Measurements from ENCODE around the gene SLC45A1. TPM values are rescaled to one million over a fixed set of nuclear protein-coding genes. Genes with fewer than 3 reads are reported as not detected.

Gene SLC45A1
- total and polyA plus RNA-seq, 9 of the 15 experiments (the other 6 are each of a cell fraction or from before 2014, with no cell fraction given) = not detected

- TF ChIP-seq ZEB2 (IDR thresholded peaks at IDR 0.05) (no peak), ARID3B (CRISPR knock-in tag; IDR thresholded peaks at IDR 0.05; ENCODE audit: borderline replicate concordance) (no peak), BRF1 (IDR thresholded peaks at IDR 0.05; ENCODE audit: borderline replicate concordance, extremely low read depth, insufficient read length) (no peak), NFXL1 (CRISPR knock-in tag; IDR thresholded peaks at IDR 0.05) (no peak), TRIM24 (IDR thresholded peaks at IDR 0.05) (no peak), WHSC1 (IDR thresholded peaks at IDR 0.05; ENCODE audit: low read length) (no peak)
Observed at GRCh38 chr1:8384088-8384487, 66.2 kb downstream of the SLC45A1 start (continued).

GRCh38 chr1:8384577-8384976, 66.7 kb downstream of the SLC45A1 start:
- Histone ChIP-seq H3K27me3 (ENCODE audit: control insufficient read depth in 2 of 2, insufficient read depth in 2 of 2, low read length in 2 of 2) (no peaks in the 10 kb centered on the region), H3K36me3 (ENCODE audit: control insufficient read depth, insufficient read depth, low read length) (peaks cover 14% of the 10 kb centered on the region; the same call in 2 of the 3 replicates), H3K4me1 (replicated peaks in 1 of 2; ENCODE audit: control insufficient read depth in 2 of 2, insufficient read depth in 2 of 2, low read length in 2 of 2) (peaks cover 14 to 15% of the 10 kb centered on the region in 2 experiments), H3K27ac (ENCODE audit: extremely low read depth, low read depth, low read length) (no peak overlapping the region), H4K20me1 (replicated peaks; ENCODE audit: control insufficient read depth, insufficient read depth, low read length) (peaks cover 12% of the 10 kb centered on the region), H2AFZ (ENCODE audit: low read depth, low read length) (no peak overlapping the region), H3K9me3 (replicated peaks; ENCODE audit: control insufficient read depth, insufficient read depth, low read depth, low read length) (no peaks in the 10 kb centered on the region), H3K9ac (ENCODE audit: insufficient read depth in 1 of 2, low read depth in 2 of 2, low read length in 2 of 2) (no peak overlapping the region), H3K4me3 (no peak overlapping the region), H3K4me2 (ENCODE audit: insufficient read depth, low read length) (no peak overlapping the region), H3K9me1 (ENCODE audit: control insufficient read depth, insufficient read depth, low read length) (no peaks in the 10 kb centered on the region), H3K79me2 (ENCODE audit: control insufficient read depth, insufficient read depth, low read length) (peaks cover 19% of the 10 kb centered on the region)
- ATAC-seq (no peak), FAIRE-seq (no peak), DNase-seq (ENCODE audit: extremely low read depth in 1 of 4, low spot score in 3 of 4) (no peak)
- in situ Hi-C loops (cut with MboI) = no loop called here
- intact Hi-C loops (cut with micrococcal nuclease) = no loop called here
- CTCF ChIA-PET (ENCODE audit: low intra/inter-chr PET ratio) = no interaction called here
- no TSS peak for BruUV-seq (replicated peaks)
- POLR2A ChIA-PET = interaction anchor here (1.1 kb wide), 1 partner anchor 13 kb away, joined by 3 read pairs; no protein-coding TSS in a partner anchor
- 86% methylated on average over 2 of the region's 2 CpGs for WGBS (ENCODE audit: insufficient coverage, low coverage, missing lambda C conversion rate)
- TF ChIP-seq ZNF143 (CRISPR knock-in tag; IDR thresholded peaks at IDR 0.05) (no peak), HES1 (IDR thresholded peaks at IDR 0.05; ENCODE audit: low read depth) (no peak), EGR1 (conservative IDR thresholded peaks at IDR 0.05) (no peak), POLR3A (IDR thresholded peaks at IDR 0.05; ENCODE audit: borderline replicate concordance, extremely low read depth, insufficient read depth, insufficient read length) (no peak), UBTF (IDR thresholded peaks at IDR 0.05; ENCODE audit: borderline replicate concordance in 1 of 2, low read depth in 2 of 2, low read length in 2 of 2) (no peak), NFIC (IDR thresholded peaks at IDR 0.05) (no peak), ZNF695 (CRISPR knock-in tag; IDR thresholded peaks at IDR 0.05) (no peak), PHF21A (IDR thresholded peaks at IDR 0.05; ENCODE audit: borderline replicate concordance, low read depth) (no peak), POLR2B (IDR thresholded peaks at IDR 0.05; ENCODE audit: low read depth, partially characterized antibody) (no peak), POLR2AphosphoS2 (IDR thresholded peaks at IDR 0.05; ENCODE audit: low read length) (no peak)

Measured in K562 (cell line).